GM10266 (cell line): ENCODE results near the gene DCAF10.

Source experiments
- DNase-seq: peaks from one replicate; pipeline ENCODE4 v3.0.0; 2012; ENCODE audit errors: extremely low spot score
- TF ChIP-seq, protein P1 (sequence below): IDR thresholded peaks from 2 replicates; pipeline ENCODE4 v1.5.1; 2012; ENCODE audit warnings: mild to moderate bottlenecking, low read depth; ENCODE audit not compliant: control insufficient read depth, insufficient read depth; ENCODE audit errors: missing control alignments

DCAF10 gene

DNA sequence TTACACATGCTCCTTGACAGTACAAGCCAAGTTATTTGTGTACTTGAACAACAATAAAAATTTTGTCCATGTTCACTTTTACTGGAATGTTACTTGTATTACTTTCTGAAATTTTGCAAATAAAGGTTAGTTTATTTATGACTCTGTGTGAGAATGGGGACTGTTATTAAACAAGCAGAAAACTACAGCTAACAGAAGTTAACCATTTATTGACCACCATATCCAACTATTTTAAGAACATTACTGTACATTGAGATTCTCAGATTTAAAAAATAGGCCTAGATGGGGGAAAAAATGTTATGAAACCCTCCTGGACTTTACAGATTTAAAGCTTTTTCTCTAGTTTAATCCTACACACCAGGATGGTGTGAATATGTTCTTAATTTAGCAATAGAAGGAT, 101.5 kb downstream of the DCAF10 start:
- no peak for DNase-seq
- TF ChIP-seq, protein P1, sequence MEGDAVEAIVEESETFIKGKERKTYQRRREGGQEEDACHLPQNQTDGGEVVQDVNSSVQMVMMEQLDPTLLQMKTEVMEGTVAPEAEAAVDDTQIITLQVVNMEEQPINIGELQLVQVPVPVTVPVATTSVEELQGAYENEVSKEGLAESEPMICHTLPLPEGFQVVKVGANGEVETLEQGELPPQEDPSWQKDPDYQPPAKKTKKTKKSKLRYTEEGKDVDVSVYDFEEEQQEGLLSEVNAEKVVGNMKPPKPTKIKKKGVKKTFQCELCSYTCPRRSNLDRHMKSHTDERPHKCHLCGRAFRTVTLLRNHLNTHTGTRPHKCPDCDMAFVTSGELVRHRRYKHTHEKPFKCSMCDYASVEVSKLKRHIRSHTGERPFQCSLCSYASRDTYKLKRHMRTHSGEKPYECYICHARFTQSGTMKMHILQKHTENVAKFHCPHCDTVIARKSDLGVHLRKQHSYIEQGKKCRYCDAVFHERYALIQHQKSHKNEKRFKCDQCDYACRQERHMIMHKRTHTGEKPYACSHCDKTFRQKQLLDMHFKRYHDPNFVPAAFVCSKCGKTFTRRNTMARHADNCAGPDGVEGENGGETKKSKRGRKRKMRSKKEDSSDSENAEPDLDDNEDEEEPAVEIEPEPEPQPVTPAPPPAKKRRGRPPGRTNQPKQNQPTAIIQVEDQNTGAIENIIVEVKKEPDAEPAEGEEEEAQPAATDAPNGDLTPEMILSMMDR: no peak

DNA sequence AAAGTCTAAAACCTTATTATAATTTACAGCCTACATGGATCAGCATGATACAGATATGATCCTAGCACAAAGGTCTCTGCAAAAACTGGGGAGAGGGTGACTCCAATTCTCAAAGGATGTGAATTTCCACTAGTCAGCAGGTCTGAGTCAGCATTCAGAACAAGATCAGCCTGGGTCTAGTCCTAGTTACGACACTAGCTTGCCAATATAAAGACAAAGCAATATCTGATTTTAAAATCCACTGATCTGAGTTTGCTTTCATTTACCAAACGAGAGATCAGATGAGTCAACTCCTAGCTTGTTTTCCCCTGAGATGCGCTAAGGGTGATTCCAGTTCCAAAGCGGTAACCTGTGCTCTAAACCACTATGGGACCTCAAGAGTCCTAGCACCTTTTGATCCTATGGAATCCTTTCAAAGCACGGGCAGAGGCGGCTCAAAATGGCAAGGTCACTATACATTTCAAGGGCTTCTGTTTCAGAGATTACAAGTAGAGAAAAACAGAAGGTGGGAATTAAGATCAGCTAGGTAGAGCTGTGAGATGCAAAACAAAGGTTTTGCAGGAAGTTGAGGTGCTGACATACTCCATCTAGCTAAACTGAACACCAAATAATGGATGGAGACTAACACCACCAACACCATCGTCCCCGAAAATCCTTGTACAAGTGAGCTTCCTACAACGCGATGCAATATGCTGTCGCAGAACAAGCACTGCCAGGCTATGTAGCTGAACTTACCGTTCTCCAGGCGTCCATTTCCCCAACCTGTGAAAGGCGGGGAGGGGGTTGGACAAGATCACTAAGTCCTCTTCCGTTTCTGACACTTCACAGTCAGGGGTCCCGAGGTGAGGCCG, 102.4 kb downstream of the DCAF10 start:
- TF ChIP-seq, protein P1: no peak
- DNase-seq: no peak

DNA sequence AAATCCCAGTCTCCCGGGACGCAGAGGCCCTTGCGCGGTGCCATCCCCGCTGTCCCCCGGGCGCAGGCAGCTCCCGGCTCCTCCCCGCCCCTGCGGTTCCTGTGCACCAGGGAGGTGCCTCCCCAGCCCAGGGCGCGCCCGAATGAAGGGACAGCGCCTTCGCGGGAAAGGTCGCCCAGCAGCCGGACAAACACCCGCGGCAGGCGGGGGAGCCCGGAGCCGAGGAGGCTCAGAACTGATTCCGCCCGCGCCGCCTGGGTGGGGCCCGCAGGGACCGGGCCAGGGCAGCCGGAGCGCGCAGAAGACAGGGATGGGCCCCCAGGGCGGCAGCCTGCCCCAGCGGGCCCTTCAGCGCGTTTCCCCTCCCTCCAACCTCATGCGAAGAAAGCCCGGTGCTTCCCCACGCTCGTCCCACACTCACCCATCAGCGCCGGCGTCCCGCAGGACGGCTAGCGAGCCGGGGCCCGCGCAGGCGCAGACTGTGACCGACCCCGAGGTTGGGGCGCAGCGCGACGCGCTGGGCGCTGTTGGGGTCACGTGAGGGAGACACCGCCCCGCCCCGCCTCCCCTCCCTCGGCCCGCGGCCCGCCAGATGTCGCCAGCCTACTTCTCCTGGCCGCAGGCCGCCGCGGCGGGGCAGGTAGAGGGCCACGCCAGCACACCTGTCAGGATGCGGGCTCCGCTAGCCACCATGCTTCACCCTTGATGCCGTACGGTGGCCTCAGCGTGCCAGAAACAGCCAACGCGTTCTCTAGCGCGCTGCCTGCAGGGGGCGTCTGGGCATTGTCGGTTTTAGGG, 103.2 kb downstream of the DCAF10 start, which contains the start of gene SLC25A51:
TSS of gene SLC25A51 (minus strand) at position 481 of the 798 bp plus-strand sequence. CDS start 15,577 bp downstream, outside the sequence.
- DNase-seq: peak; percentile 97
- TF ChIP-seq, protein P1: peak; percentile 94

DNA sequence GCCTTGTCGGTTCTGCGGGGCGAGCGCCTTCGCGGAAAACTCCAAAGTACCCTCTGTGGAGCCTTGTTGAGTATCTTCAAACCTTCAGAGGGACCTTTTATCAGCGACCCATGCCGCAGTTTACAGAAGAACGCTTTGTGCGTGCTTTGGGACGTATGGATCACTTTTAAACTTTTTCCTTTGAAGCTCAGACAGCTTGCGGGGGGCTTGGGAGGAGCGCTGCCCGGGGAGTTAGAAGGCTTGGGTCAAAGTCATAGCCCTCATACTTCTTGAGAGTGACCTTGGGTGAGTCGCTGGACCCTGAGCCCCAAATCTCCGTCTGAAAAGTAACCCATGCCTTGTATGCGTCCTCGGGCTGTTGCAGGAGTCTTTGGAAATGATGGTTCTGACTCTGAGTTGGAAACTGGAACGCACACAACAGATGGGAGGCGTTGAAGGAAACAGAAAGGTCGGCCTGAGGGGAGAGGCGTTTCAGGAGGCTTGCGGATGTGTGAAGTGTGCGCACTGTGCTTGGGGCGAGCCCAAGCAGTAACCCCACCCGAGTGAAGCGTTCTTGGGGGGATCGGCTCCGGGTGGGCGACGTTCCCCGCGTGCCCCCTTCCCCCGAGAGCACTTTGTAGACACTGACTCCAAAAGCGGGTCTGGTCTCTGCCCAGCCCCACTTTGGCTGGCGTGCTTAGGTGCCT, 104.0 kb downstream of the DCAF10 start:
- TF ChIP-seq, protein P1: no peak
- no peak for DNase-seq

DNA sequence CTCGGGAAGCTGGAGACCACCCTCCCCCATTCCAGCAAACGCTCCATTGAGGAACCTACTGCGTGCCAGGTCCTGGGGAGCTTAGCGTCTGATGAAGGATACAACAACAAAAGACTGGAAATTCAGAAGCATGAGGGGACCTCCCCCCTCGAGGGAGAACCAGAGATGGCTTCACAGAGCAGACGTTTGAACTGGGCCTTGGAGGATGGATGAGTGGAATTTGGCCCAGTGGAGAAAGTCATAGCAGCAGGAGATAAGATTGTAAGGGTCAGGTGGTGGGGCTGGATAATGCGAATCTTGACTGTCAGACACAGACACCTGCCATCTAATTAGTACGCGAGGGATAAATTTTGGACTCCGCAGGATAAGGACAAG, 104.5 kb downstream of the DCAF10 start:
- TF ChIP-seq, protein P1: no peak
- no peak for DNase-seq

DNA sequence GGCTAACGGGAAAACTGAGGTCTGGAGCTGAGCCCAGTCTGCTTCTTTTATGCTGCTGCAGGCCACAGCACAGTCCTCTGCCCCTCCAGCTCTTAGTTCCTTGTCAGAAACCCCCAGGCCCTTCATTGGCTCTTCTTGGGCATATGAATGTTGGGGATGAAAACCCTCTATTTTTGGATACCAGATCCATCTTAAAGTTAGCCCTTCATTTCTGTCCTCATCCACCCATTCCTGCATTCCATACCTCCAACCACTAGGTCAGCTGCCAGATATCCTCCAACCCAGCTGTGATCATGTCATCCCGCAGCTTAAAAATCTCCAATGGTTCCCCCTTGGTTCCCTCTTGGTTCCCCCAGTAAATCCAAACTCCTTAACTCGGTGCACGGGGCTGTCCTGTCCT, 105.2 kb downstream of the DCAF10 start:
- DNase-seq: no peak
- TF ChIP-seq, protein P1: no peak
